H9 (cell line): Measurements from ENCODE around the gene NFYC. TPM values are rescaled to one million over a fixed set of nuclear protein-coding genes. Genes with fewer than 3 reads are reported as not detected.

Experiments
- DNase-seq: peaks from one replicate; pipeline ENCODE4 v3.0.0-alpha.2; 2017
- H2AFZ ChIP-seq: one replicate; pipeline ENCODE4 v1.6.1; 2013; ENCODE audit warnings: mild to moderate bottlenecking, low read length, control low read depth, moderate library complexity
- H2AK5ac ChIP-seq: 2 replicates; pipeline ENCODE4 v1.6.1; 2013; ENCODE audit warnings: low read length, control low read depth, mixed read lengths; ENCODE audit not compliant: insufficient read length
- H2BK120ac ChIP-seq: one replicate; pipeline ENCODE4 v1.6.1; 2013; ENCODE audit warnings: low read depth, mild to moderate bottlenecking, low read length, control low read depth, inconsistent platforms; ENCODE audit not compliant: poor library complexity, severe bottlenecking
- H2BK12ac ChIP-seq: 2 replicates; pipeline ENCODE4 v1.6.1; 2013; ENCODE audit warnings: low read length, control low read depth, mixed read lengths, low read depth; ENCODE audit not compliant: insufficient read length
- H2BK15ac ChIP-seq: 2 replicates; pipeline ENCODE4 v1.6.1; 2013; ENCODE audit warnings: low read depth, low read length, control low read depth
- H2BK20ac ChIP-seq: one replicate; pipeline ENCODE4 v1.6.1; 2013; ENCODE audit warnings: low read depth, mild to moderate bottlenecking, low read length, control low read depth, inconsistent platforms; ENCODE audit not compliant: poor library complexity, severe bottlenecking
- H2BK5ac ChIP-seq: 2 replicates; pipeline ENCODE4 v1.6.1; 2013; ENCODE audit warnings: low read length, control low read depth, mixed read lengths; ENCODE audit not compliant: insufficient read length
- H3K14ac ChIP-seq: 2 replicates; pipeline ENCODE4 v1.6.1; 2013; ENCODE audit warnings: low read length, control low read depth; ENCODE audit not compliant: insufficient read depth
- H3K18ac ChIP-seq: 2 replicates; pipeline ENCODE4 v1.6.1; 2013; ENCODE audit warnings: low read depth, mild to moderate bottlenecking, mixed read lengths, low read length, control low read depth; ENCODE audit not compliant: insufficient read length
- H3K23ac ChIP-seq: 2 replicates; pipeline ENCODE4 v1.6.1; 2013; ENCODE audit warnings: low read length, control low read depth, mixed read lengths, low read depth; ENCODE audit not compliant: insufficient read length
- H3K23me2 ChIP-seq: 2 replicates; pipeline ENCODE4 v1.6.1; 2013; ENCODE audit warnings: low read depth, mild to moderate bottlenecking, mixed read lengths, low read length, control low read depth; ENCODE audit not compliant: insufficient read length, poor library complexity, severe bottlenecking
- H3K27ac ChIP-seq: 2 replicates; pipeline ENCODE4 v1.5.1; 2013; ENCODE audit warnings: low read length, control low read depth, mixed read lengths, low read depth; ENCODE audit not compliant: insufficient read length
- H3K27me3 ChIP-seq: 2 replicates; pipeline ENCODE4 v1.6.1; 2013; ENCODE audit warnings: low read length, control low read depth, inconsistent platforms; ENCODE audit not compliant: insufficient read depth
- H3K4ac ChIP-seq: 2 replicates; pipeline ENCODE4 v1.6.1; 2013; ENCODE audit warnings: low read depth, mild to moderate bottlenecking, control low read depth, inconsistent platforms, low read length, moderate library complexity
- H3K4me1 ChIP-seq: 2 replicates; pipeline ENCODE4 v1.6.1; 2013; ENCODE audit warnings: low read length, control low read depth, inconsistent platforms; ENCODE audit not compliant: insufficient read depth
- H3K4me2 ChIP-seq: 2 replicates; pipeline ENCODE4 v1.6.1; 2013; ENCODE audit warnings: low read length, control low read depth, mixed read lengths; ENCODE audit not compliant: insufficient read length, insufficient read depth
- H3K56ac ChIP-seq: 2 replicates; pipeline ENCODE4 v1.6.1; 2013; ENCODE audit warnings: low read depth, mild to moderate bottlenecking, mixed read lengths, low read length, control low read depth; ENCODE audit not compliant: insufficient read length
- H3K79me1 ChIP-seq: 2 replicates; pipeline ENCODE4 v1.6.1; 2013; ENCODE audit warnings: low read depth, mild to moderate bottlenecking, moderate library complexity, low read length, control low read depth, inconsistent platforms; ENCODE audit not compliant: insufficient read depth, poor library complexity, severe bottlenecking
- H3K79me2 ChIP-seq: 2 replicates; pipeline ENCODE4 v1.6.1; 2013; ENCODE audit warnings: low read length, control low read depth, inconsistent platforms; ENCODE audit not compliant: insufficient read depth
- H3K9ac ChIP-seq: 2 replicates; pipeline ENCODE4 v1.6.1; 2013; ENCODE audit warnings: low read length, control low read depth, mixed read lengths; ENCODE audit not compliant: insufficient read length; ENCODE audit errors: extremely low read depth
- H3K9me3 ChIP-seq: one replicate; pipeline ENCODE4 v1.6.1; 2013; ENCODE audit warnings: low read depth, low read length, inconsistent platforms; ENCODE audit not compliant: control insufficient read depth
- H3T11ph ChIP-seq: one replicate; pipeline ENCODE4 v1.6.1; 2013; ENCODE audit warnings: mild to moderate bottlenecking, low read length, control low read depth, inconsistent platforms
- H4K20me1 ChIP-seq: one replicate; pipeline ENCODE4 v1.6.1; 2013; ENCODE audit not compliant: control insufficient read depth, insufficient read length, insufficient read depth
- H4K5ac ChIP-seq: 2 replicates; pipeline ENCODE4 v1.6.1; 2013; ENCODE audit warnings: low read depth, mild to moderate bottlenecking, mixed read lengths, low read length, control low read depth; ENCODE audit not compliant: insufficient read length
- H4K8ac ChIP-seq: replicated peaks from 2 replicates; pipeline ENCODE4 v1.6.1; 2013; ENCODE audit warnings: low read length, control low read depth, mixed read lengths, low read depth; ENCODE audit not compliant: insufficient read length
- H4K91ac ChIP-seq: 2 replicates; pipeline ENCODE4 v1.6.1; 2013; ENCODE audit warnings: low read depth, mild to moderate bottlenecking, moderate library complexity, mixed read lengths, low read length, control low read depth; ENCODE audit not compliant: insufficient read length
- H3K27ac Mint-ChIP-seq, 3 experiments: 2 replicates in 2 of 3; 3 replicates in 1 of 3; pipeline ENCODE4 v1.8.0; 2020 to 2021; ENCODE audit warnings: mixed read lengths in 3 of 3, mild to moderate bottlenecking in 1 of 3, moderate library complexity in 1 of 3
- H3K27me3 Mint-ChIP-seq: 2 replicates; pipeline ENCODE4 v1.8.0; 2021; ENCODE audit warnings: low read depth, mild to moderate bottlenecking, moderate library complexity, mixed read lengths
- H3K36me3 Mint-ChIP-seq, 3 experiments: 2 replicates in 2 of 3; 3 replicates in 1 of 3; pipeline ENCODE4 v1.8.0; 2020 to 2021; ENCODE audit warnings: low read depth in 3 of 3, mixed read lengths in 3 of 3; ENCODE audit not compliant: insufficient read depth in 1 of 3
- H3K4me1 Mint-ChIP-seq, 2 experiments: 2 replicates each; pipeline ENCODE4 v1.8.0; 2020; ENCODE audit warnings: mixed read lengths in 2 of 2
- H3K4me3 Mint-ChIP-seq, 2 experiments: 2 replicates in 1 of 2; 3 replicates in 1 of 2; pipeline ENCODE4 v1.8.0; 2020 to 2021; ENCODE audit warnings: mild to moderate bottlenecking in 2 of 2, mixed read lengths in 2 of 2, moderate library complexity in 1 of 2
- H3K9me3 Mint-ChIP-seq, 2 experiments: 2 replicates in 1 of 2; 3 replicates in 1 of 2; pipeline ENCODE4 v1.8.0; 2020; ENCODE audit warnings: mild to moderate bottlenecking in 2 of 2, mixed read lengths in 2 of 2, moderate library complexity in 1 of 2
- CTCF ChIP-seq: fragments of 200-600 bp; sonication (generic); conservative IDR thresholded peaks from 3 replicates; pipeline ENCODE4 v1.8.0; 2021; ENCODE audit warnings: antibody characterized with exemption, mild to moderate bottlenecking
- WGBS: extraction: QIAGEN DNeasy Blood & Tissue Kit; methylation state at CpG from one replicate; pipeline ENCODE4 v1.1.7; 2013; ENCODE audit warnings: missing lambda C conversion rate, low lambda C conversion rate, mixed read lengths; ENCODE audit not compliant: insufficient read length; ENCODE audit errors: extremely low coverage; 5-methylcytosine and 5-hydroxymethylcytosine counted together
- total RNA-seq: library from RNA; stranded (reverse); gene quantifications from 2 replicates; pipeline ENCODE4 v1.2.1, GENCODE V29; 2021

NFYC gene
- total RNA-seq, 1 experiment from 2014 or later, result 54.7 TPM

- H3K4me3 Mint-ChIP-seq, result peak overlapping the region; percentile 91 to 93
- Histone ChIP-seq H2AFZ (no peak overlapping the region), H3K9me3 (no peaks in the 10 kb centered on the region), H4K5ac (no peak overlapping the region), H3K14ac (peak overlapping the region; percentile 79), H2BK20ac (no peak overlapping the region), H3K4me1 (peaks cover 7% of the 10 kb centered on the region; the same call in 1 of the 2 replicates), H4K91ac (no peak overlapping the region), H4K20me1 (no peaks in the 10 kb centered on the region), H2BK15ac (no peak overlapping the region), H3K4ac (no peak overlapping the region), H3K79me1 (no peaks in the 10 kb centered on the region), H3K27me3 (no peaks in the 10 kb centered on the region), H3K27ac (peak overlapping the region; percentile 62), H4K8ac (no peak overlapping the region), H3K79me2 (peaks cover 42% of the 10 kb centered on the region; the same call in 1 of the 2 replicates), H3K23me2 (peaks cover 5% of the 10 kb centered on the region), H3K9ac (peak overlapping the region; percentile 84), H2BK12ac (no peak overlapping the region), H3K56ac (no peak overlapping the region), H3T11ph (no peak overlapping the region), H3K23ac (no peak overlapping the region), H3K18ac (peak overlapping the region; percentile 69), H2AK5ac (no peak overlapping the region), H2BK5ac (peak overlapping the region; percentile 43), H3K4me2 (peak overlapping the region; percentile 89), H2BK120ac (no peak overlapping the region)
- no peak for DNase-seq
- H3K4me1 Mint-ChIP-seq, result peaks cover 52 to 54% of the 10 kb centered on the region in 2 experiments
- no CpG with 5 or more reads among the region's 9 CpGs for WGBS
- H3K27me3 Mint-ChIP-seq, result no peaks in the 10 kb centered on the region
- TF ChIP-seq CTCF, result no peak
- H3K9me3 Mint-ChIP-seq, result no peaks in the 10 kb centered on the region; a peak in 1 of 5 replicates
- peak overlapping the region; percentile 94 to 100 (median 97) for H3K27ac Mint-ChIP-seq
- H3K36me3 Mint-ChIP-seq, result peaks cover 3 to 17% (median 4%) of the 10 kb centered on the region in 3 experiments; a peak in 4 of 7 replicates
Measured at GRCh38 chr1:40692429-40692895, 958 bp downstream of the NFYC start.
